ENCODE measurements around the gene MOSMO. TPM values are rescaled to one million over a fixed set of nuclear protein-coding genes. Genes with fewer than 3 reads are reported as not detected.
A peak's percentile ranks its signal among the peaks of the same experiment; 100 is the strongest.

The MOSMO gene
- total RNA-seq, 1 experiment from 2014 or later: 27.6 TPM

GRCh38 chr16:22001591-22001990 is 6.3 kb upstream of the MOSMO start:
- DNase-seq (ENCODE audit: low read depth, low spot score): no peak
- Histone ChIP-seq H3K4me2 (ENCODE audit: low read length) (peak overlapping the region; percentile 64), H2AFZ (ENCODE audit: low read depth, low read length, poor library complexity, severe bottlenecking) (peak overlapping the region; percentile 64), H3K9me3 (ENCODE audit: control insufficient read depth in 1 of 2, insufficient read depth in 1 of 2, low read depth in 1 of 2, low read length in 2 of 2) (no peaks in the 10 kb centered on the region), H4K20me1 (ENCODE audit: insufficient read depth) (no peaks in the 10 kb centered on the region), H3K9me2 (ENCODE audit: insufficient read depth) (no peaks in the 10 kb centered on the region), H3K4me1 (ENCODE audit: control insufficient read depth in 1 of 2, insufficient read depth in 2 of 2, low read length in 2 of 2) (peaks cover 16 to 29% of the 10 kb centered on the region in 2 experiments), H3K27ac (ENCODE audit: low read depth, low read length) (no peak overlapping the region), H3K79me2 (ENCODE audit: insufficient read depth, low read length) (no peaks in the 10 kb centered on the region), H3K9ac (ENCODE audit: low read length) (no peak overlapping the region), H3K27me3 (ENCODE audit: insufficient read depth, low read length) (no peaks in the 10 kb centered on the region), H3K36me3 (ENCODE audit: control insufficient read depth in 1 of 2, insufficient read depth in 2 of 2, low read length in 2 of 2) (no peaks in the 10 kb centered on the region), H3K4me3 (replicated peaks in 1 of 2; ENCODE audit: low read depth in 1 of 2, low read length in 2 of 2) (peak overlapping the region in 1 of 2 experiments; percentile 34; a peak in 1 of 4 replicates)
- no TSS peak for BruUV-seq (replicated peaks)
- peak; percentile 59; the same call in 1 of the 2 replicates for TF ChIP-seq EGR1 (IDR thresholded peaks at IDR 0.05; ENCODE audit: low read depth)
- TF ChIP-seq ELF1 (IDR thresholded peaks at IDR 0.05; ENCODE audit: borderline replicate concordance, low read depth): no peak
- no peak; the same call in 1 of the 2 replicates for TF ChIP-seq SRF (IDR thresholded peaks at IDR 0.05; ENCODE audit: low read depth)
- TF ChIP-seq SP1 (IDR thresholded peaks at IDR 0.05; ENCODE audit: low read depth): 0 out of 2 replicates have a peak, but pooled peaks have one; percentile 16
- no peak for TF ChIP-seq EZH2phosphoT487 (IDR thresholded peaks at IDR 0.05; ENCODE audit: borderline replicate concordance)
- no peak for TF ChIP-seq TCF7L2 (IDR thresholded peaks at IDR 0.05; ENCODE audit: borderline replicate concordance, extremely low read depth, insufficient read depth, insufficient read length)
- TF ChIP-seq EZH2 (IDR thresholded peaks at IDR 0.05): no peak
- no peak for TF ChIP-seq CEBPB (IDR thresholded peaks at IDR 0.05; ENCODE audit: low read depth)
- peak; percentile 38; the same call in 1 of the 2 replicates for TF ChIP-seq FOSL1 (IDR thresholded peaks at IDR 0.05; ENCODE audit: low read depth)
- TF ChIP-seq MAX (IDR thresholded peaks at IDR 0.05): no peak
- TF ChIP-seq JUND (IDR thresholded peaks at IDR 0.05): 0 out of 2 replicates have a peak, but pooled peaks have one; percentile 27
- TF ChIP-seq ZBTB33 (IDR thresholded peaks at IDR 0.05; ENCODE audit: extremely low read depth, insufficient replicate concordance, low read length): no peak
- no peak for TF ChIP-seq ZFX (IDR thresholded peaks at IDR 0.05)
- TF ChIP-seq SIN3A (IDR thresholded peaks at IDR 0.05; ENCODE audit: low read depth): no peak
- no peak for TF ChIP-seq CBX3 (IDR thresholded peaks at IDR 0.05; ENCODE audit: low read depth)
- no peak for TF ChIP-seq REST (IDR thresholded peaks at IDR 0.05; ENCODE audit: low read depth)
- no peak for TF ChIP-seq ZNF274 (IDR thresholded peaks at IDR 0.05; ENCODE audit: low read depth, low read length)
- RAD21 ChIA-PET (ENCODE audit: low non-redundant PET in 1 of 2, low total read pairs in 2 of 2, uncharacterized antibody in 2 of 2, unreplicated experiment in 2 of 2): interaction anchor here (1.2 to 2.1 kb wide), 5 partner anchors 76 to 187 kb away, joined by 3 to 18 read pairs (median 7); no protein-coding TSS in a partner anchor
- CTCF ChIA-PET: interaction anchor here (0.8 to 5.9 kb wide), 11 partner anchors 9 to 188 kb away, joined by 3 to 140 read pairs (median 4); no protein-coding TSS in a partner anchor
- peak; percentile 11; the same call in 1 of the 2 replicates for ATAC-seq
- POLR2A ChIA-PET: interaction anchor here (0.8 to 1.1 kb wide), 2 partner anchors 76 to 186 kb away, joined by 4 to 5 read pairs; no protein-coding TSS in a partner anchor
- intact Hi-C loops (cut with micrococcal nuclease): loop anchor here (10.0 kb wide), 1 partner anchor 293 kb away; the partner anchor contains the start of gene POLR3E
